Adrenal gland (tissue), 5 donors: ENCODE measurements around the gene TMBIM6.

Source experiments
- CTCF ChIP-seq, 6 experiments: fragments of 450-650 bp in 4 of 6; fragments of 200-600 bp in 2 of 6; sonication (generic) in 1 of 6; IDR thresholded peaks; 1 replicate in 5 of 6; 2 replicates in 1 of 6; pipeline versions ENCODE4 v1.5.1 to v1.8.0; 2016 to 2021; ENCODE audit warnings: antibody characterized with exemption in 6 of 6, mild to moderate bottlenecking in 2 of 6, moderate library complexity in 1 of 6
- POLR2A ChIP-seq, 2 donors: fragments of 450-650 bp; IDR thresholded peaks; one replicate each; pipeline ENCODE4 v1.6.1; 2017; ENCODE audit warnings: antibody characterized with exemption in 2 of 2, mild to moderate bottlenecking in 2 of 2, moderate library complexity in 1 of 2
- donor health status: DM: no; HTN: no; CAD: no.

- no peak for TF ChIP-seq CTCF (IDR thresholded peaks at IDR 0.05)
- TF ChIP-seq POLR2A (IDR thresholded peaks at IDR 0.05), result no peak
Measured at GRCh38 chr12:49807991-49808580, 66.7 kb downstream of the TMBIM6 start.
